ENCODE results near the gene SCFD2. TPM values are rescaled to one million over a fixed set of nuclear protein-coding genes. Genes with fewer than 3 reads are reported as not detected.

SCFD2 gene
- total RNA-seq, 1 donor from 2014 or later = 22.8 TPM

DNA sequence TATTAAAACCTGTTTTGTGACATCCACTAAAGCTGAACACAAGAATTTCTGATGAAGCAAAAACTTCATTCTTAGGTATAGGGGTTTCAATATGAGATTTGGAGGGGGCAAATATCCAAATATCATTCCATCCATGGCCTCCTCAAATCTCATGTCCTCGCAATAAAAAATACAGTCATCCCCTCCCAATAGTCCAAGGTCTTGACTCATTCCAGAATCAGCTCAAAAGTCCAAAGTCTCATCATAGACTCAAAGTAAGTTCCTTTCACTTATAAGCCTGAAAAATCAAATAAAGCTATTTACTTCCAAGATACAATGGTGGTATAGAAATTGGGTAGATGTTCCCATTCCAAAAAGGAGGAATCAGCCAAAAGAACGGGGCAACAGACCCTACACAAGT is 213.4 kb downstream of the SCFD2 start:
- no peak for DNase-seq (ENCODE audit: low spot score in 2 of 2)
- Histone ChIP-seq H3K36me3 (no peaks in the 10 kb centered on the region), H3K9me3 (no peaks in the 10 kb centered on the region), H3K27ac (no peak overlapping the region), H3K27me3 (no peaks in the 10 kb centered on the region), H3K4me1 (peaks cover 0 to 5% of the 10 kb centered on the region in 2 donors), H3K4me3 (no peak overlapping the region)
- no peak for TF ChIP-seq CTCF (IDR thresholded peaks at IDR 0.05)
- intact Hi-C loops (cut with DNase I) = no loop called here

DNA sequence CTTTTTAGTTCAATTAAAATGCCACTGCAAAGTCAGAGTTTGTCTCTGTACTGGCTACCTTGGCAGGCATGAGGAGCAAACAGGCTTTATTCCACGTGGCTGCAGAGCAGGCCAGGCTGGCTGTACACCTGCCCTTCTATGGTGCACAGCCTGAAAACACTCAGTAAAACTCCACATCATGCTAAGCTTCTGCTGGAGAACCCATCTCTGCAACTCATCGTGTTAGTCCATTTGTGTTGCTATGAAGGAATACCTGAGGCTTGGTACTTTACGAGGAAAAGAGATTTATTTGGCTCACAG is 214.4 kb downstream of the SCFD2 start:
- Histone ChIP-seq H3K4me3 (no peak overlapping the region), H3K36me3 (no peaks in the 10 kb centered on the region), H3K27ac (peak overlapping the region; percentile 57 to 68), H3K9me3 (no peaks in the 10 kb centered on the region), H3K4me1 (peaks cover 0 to 5% of the 10 kb centered on the region in 2 donors), H3K27me3 (no peaks in the 10 kb centered on the region)
- TF ChIP-seq CTCF (IDR thresholded peaks at IDR 0.05) = no peak
- intact Hi-C loops (cut with DNase I) = no loop called here
- no peak for DNase-seq (ENCODE audit: low spot score in 2 of 2)

DNA sequence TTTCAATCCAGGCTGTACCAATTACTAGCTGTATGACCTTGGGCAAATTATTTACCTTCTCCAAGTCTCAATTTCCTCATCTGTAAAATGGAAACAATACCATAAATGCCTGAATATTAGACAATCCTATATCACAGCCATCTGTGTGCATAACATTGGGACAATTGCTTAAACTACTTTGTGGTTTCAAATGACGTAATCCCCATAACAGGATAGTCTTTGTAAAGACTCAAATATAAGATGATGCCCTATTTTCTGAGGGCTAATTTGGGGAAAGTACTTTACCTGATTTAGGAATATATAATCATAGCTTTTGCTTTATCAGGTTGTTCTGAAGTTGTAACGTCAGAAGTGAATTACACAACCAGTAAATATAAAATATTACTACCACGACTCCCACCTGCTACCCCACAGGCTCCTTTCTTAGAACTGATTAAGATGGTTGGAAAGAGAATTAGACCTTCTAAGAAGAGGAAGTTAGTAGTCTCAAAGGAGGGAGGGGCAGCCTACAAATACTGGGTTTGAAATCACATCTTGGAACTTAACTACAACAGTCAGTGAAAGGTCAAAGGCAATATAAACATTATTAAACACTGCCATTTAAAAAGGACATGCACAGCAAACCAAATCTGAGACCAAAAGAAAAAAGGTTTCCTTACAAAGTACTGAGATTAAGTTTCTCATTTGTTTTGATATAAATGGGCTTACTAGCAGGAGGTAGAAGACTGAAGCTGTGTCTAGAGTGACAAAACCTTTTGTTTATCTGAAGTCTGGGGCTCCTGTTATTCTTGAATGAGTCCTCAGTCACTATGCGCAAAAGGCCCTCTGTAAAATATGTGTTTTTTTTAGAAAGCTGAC is 215.0 kb downstream of the SCFD2 start:
- Histone ChIP-seq H3K27ac (peak overlapping the region; percentile 57 to 68), H3K27me3 (no peaks in the 10 kb centered on the region), H3K9me3 (no peaks in the 10 kb centered on the region), H3K4me3 (no peak overlapping the region), H3K4me1 (peaks cover 0 to 5% of the 10 kb centered on the region in 2 donors), H3K36me3 (no peaks in the 10 kb centered on the region)
- TF ChIP-seq CTCF (IDR thresholded peaks at IDR 0.05) = no peak
- intact Hi-C loops (cut with DNase I) = no loop called here
- DNase-seq (ENCODE audit: low spot score in 2 of 2) = no peak

DNA sequence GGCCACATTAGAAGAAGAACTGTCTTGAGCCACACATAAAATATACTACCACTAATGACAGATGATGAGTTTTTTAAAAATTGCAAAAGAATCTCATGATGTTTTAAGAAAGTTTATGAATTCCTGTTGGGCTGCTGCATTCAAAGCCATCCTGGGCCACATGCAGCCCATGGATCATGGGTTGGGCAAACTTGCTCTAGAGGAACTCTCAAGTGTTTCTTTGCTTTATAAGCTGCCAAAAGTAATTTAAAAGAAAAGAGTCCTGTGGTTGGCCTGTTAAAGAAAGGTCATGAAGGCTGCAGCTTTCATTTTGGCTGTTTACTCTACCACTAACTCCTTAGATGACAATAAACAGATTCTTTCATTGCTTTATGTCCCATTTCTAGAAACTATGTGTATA is 218.2 kb downstream of the SCFD2 start:
- H3K27me3 ChIP-seq = no peaks in the 10 kb centered on the region
- peaks cover 0 to 5% of the 10 kb centered on the region in 2 donors for H3K4me1 ChIP-seq
- H3K36me3 ChIP-seq = peaks cover 0 to 4% of the 10 kb centered on the region in 2 donors
- TF ChIP-seq CTCF (IDR thresholded peaks at IDR 0.05) = no peak
- no peak overlapping the region for H3K27ac ChIP-seq
- no peaks in the 10 kb centered on the region for H3K9me3 ChIP-seq
- no peak overlapping the region for H3K4me3 ChIP-seq
- no peak for DNase-seq (ENCODE audit: low spot score in 2 of 2)
- intact Hi-C loops (cut with DNase I) = no loop called here

- Histone ChIP-seq H3K9me3 (no peaks in the 10 kb centered on the region), H3K27ac (no peak overlapping the region), H3K4me3 (no peak overlapping the region), H3K4me1 (peaks cover 0 to 5% of the 10 kb centered on the region in 2 donors), H3K27me3 (no peaks in the 10 kb centered on the region), H3K36me3 (peaks cover 0 to 4% of the 10 kb centered on the region in 2 donors)
- no peak for TF ChIP-seq CTCF (IDR thresholded peaks at IDR 0.05)
- no peak for DNase-seq (ENCODE audit: low spot score in 2 of 2)
- intact Hi-C loops (cut with DNase I) = no loop called here
Observed at GRCh38 chr4:53147197-53147596, 218.7 kb downstream of the SCFD2 start.
